ENCODE measurements around the gene EPB41L3.

EPB41L3 gene

GRCh38 chr18:5420906-5421305 lies 122.9 kb downstream of the EPB41L3 start:
- no peak for TF ChIP-seq POLR2AphosphoS5 (IDR thresholded peaks at IDR 0.05; ENCODE audit: low read depth, low read length)

GRCh38 chr18:5419601-5420000 lies 124.2 kb downstream of the EPB41L3 start:
- no peak for TF ChIP-seq SIN3A (IDR thresholded peaks at IDR 0.05; ENCODE audit: borderline replicate concordance, insufficient read depth, low read length)
- no peak for TF ChIP-seq FOXP2 (optimal IDR thresholded peaks at IDR 0.05; ENCODE audit: borderline replicate concordance, extremely low read depth, extremely low read length, insufficient read depth)
- no peak for TF ChIP-seq POLR2AphosphoS5 (IDR thresholded peaks at IDR 0.05; ENCODE audit: low read depth, low read length)
- no peak for TF ChIP-seq REST (IDR thresholded peaks at IDR 0.05; ENCODE audit: insufficient read depth in 1 of 2, low read depth in 2 of 2, low read length in 2 of 2)
- no peak for TF ChIP-seq TAF1 (IDR thresholded peaks at IDR 0.05; ENCODE audit: borderline replicate concordance, insufficient read depth, low read length)

DNA sequence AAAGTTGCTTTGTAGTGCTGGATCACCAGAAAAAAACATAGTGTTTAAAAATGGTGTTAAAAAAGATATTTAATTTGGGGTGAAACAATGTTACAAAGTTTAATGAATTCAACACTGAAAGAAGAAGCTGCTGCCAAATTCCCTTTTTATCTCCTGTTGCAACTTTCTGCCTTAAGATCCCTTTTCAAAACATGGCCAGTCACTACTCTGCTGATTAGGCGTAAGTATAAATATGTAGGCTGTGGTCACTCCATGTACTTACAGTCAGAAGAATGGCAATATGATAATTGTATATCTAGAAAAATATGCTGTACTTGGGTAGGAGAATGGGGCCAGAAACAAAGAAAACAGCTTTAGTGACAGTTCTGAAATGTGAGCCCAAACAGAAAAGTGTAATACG lies 124.8 kb downstream of the EPB41L3 start:
- TF ChIP-seq POLR2AphosphoS5 (IDR thresholded peaks at IDR 0.05; ENCODE audit: low read depth, low read length): no peak
- TF ChIP-seq SIN3A (IDR thresholded peaks at IDR 0.05; ENCODE audit: borderline replicate concordance, insufficient read depth, low read length): no peak
- no peak for TF ChIP-seq REST (IDR thresholded peaks at IDR 0.05; ENCODE audit: insufficient read depth in 1 of 2, low read depth in 2 of 2, low read length in 2 of 2)
- no peak for TF ChIP-seq TAF1 (IDR thresholded peaks at IDR 0.05; ENCODE audit: borderline replicate concordance, insufficient read depth, low read length)
- TF ChIP-seq FOXP2 (optimal IDR thresholded peaks at IDR 0.05; ENCODE audit: borderline replicate concordance, extremely low read depth, extremely low read length, insufficient read depth): no peak

DNA sequence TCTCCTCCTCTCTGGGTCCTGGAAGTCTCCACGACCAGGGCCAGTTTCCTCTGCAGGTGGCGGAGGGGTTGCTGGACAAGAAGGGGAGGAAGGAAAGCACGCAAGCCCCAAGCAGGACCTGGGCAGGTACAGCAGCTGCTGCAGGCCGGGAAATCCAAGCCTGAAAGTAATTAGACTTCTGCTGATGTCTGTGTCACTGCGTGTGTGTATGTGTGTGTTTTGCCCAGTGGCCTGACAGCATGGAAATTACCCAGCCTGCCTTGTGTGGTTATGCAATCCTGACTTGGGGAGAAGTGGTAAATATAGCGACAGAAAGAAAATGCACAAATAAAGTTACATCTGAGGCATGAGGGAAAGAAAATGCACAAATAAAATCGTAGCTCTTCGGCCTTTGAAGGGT lies 126.5 kb downstream of the EPB41L3 start:
- TF ChIP-seq REST (IDR thresholded peaks at IDR 0.05; ENCODE audit: insufficient read depth in 1 of 2, low read depth in 2 of 2, low read length in 2 of 2) (no peak), SIN3A (IDR thresholded peaks at IDR 0.05; ENCODE audit: borderline replicate concordance, insufficient read depth, low read length) (no peak)

DNA sequence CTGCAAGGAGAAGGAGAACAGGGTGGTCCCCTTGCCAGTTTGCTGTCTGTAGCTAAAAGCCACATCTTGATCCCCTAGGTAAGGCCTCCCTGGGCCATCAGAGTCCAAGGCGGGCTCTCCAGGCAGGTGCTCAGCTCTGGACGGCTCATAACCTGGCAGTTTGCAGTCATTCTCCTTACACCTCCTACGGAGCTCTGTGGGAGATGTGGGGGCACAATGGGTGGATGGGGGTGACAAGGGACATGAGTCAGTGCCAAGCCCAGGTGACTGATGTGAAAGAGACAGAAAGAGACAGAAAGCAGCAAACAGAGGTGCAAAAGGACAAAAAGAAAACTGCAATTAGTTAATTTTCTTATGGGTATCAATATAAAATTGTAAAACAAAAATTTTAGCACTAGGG lies 127.7 kb downstream of the EPB41L3 start:
- TF ChIP-seq FOXP2 (optimal IDR thresholded peaks at IDR 0.05; ENCODE audit: borderline replicate concordance, extremely low read depth, extremely low read length, insufficient read depth): no peak
- TF ChIP-seq SIN3A (IDR thresholded peaks at IDR 0.05; ENCODE audit: borderline replicate concordance, insufficient read depth, low read length): no peak
- TF ChIP-seq TAF1 (IDR thresholded peaks at IDR 0.05; ENCODE audit: borderline replicate concordance, insufficient read depth, low read length): no peak
- no peak for TF ChIP-seq REST (IDR thresholded peaks at IDR 0.05; ENCODE audit: insufficient read depth in 1 of 2, low read depth in 2 of 2, low read length in 2 of 2)
- TF ChIP-seq POLR2AphosphoS5 (IDR thresholded peaks at IDR 0.05; ENCODE audit: low read depth, low read length): no peak

Data from PFSK-1 (cell line).